Natural killer cell (primary cell): ENCODE measurements around the gene TSSK6. TPM values are rescaled to one million over a fixed set of nuclear protein-coding genes. Genes with fewer than 3 reads are reported as not detected.

ENCODE experiments used
- ATAC-seq, 3 donors: fragments of 150-1000 bp in 2 of 3; fragments of 200-7000 bp in 1 of 3; cut with Tn5 transposase; 1 replicate in 1 of 3; 2 replicates in 2 of 3; pipeline ENCODE4 v1.10.0; 2021; ENCODE audit warnings: mild to moderate bottlenecking in 2 of 3, moderate library complexity in 2 of 3
- DNase-seq, 2 donors: peaks; one replicate each; pipeline versions ENCODE4 v3.0.0 to v3.0.0-alpha.2; 2013 to 2021; ENCODE audit warnings: mixed read lengths in 1 of 2
- H3K27ac ChIP-seq: one replicate; pipeline ENCODE4 v1.5.1; 2013; ENCODE audit warnings: mild to moderate bottlenecking, low read length
- H3K27me3 ChIP-seq: one replicate; pipeline ENCODE4 v1.6.1; 2013; ENCODE audit warnings: low read length; ENCODE audit not compliant: control insufficient read depth, insufficient read depth
- H3K36me3 ChIP-seq: one replicate; pipeline ENCODE4 v1.6.1; 2013; ENCODE audit warnings: low read length; ENCODE audit not compliant: control insufficient read depth, insufficient read depth
- H3K4me1 ChIP-seq: one replicate; pipeline ENCODE4 v1.6.1; 2013; ENCODE audit warnings: low read length; ENCODE audit not compliant: control insufficient read depth, insufficient read depth
- H3K4me3 ChIP-seq: one replicate; pipeline ENCODE4 v1.5.1; 2013; ENCODE audit warnings: low read length
- H3K9me3 ChIP-seq: one replicate; pipeline ENCODE4 v1.6.1; 2013; ENCODE audit warnings: low read length; ENCODE audit not compliant: control insufficient read depth, insufficient read depth
- H3K27ac Mint-ChIP-seq, 2 donors: one replicate each; pipeline ENCODE4 v1.8.0; 2022; ENCODE audit warnings: mild to moderate bottlenecking in 2 of 2, mixed read lengths in 2 of 2, moderate library complexity in 1 of 2
- H3K27me3 Mint-ChIP-seq, 2 donors: one replicate each; pipeline ENCODE4 v1.8.0; 2022; ENCODE audit warnings: low read depth in 2 of 2, mixed read lengths in 2 of 2
- H3K36me3 Mint-ChIP-seq: one replicate; pipeline ENCODE4 v1.8.0; 2022; ENCODE audit warnings: mixed read lengths
- H3K4me1 Mint-ChIP-seq, 2 donors: one replicate each; pipeline ENCODE4 v1.8.0; 2022; ENCODE audit warnings: mixed read lengths in 2 of 2
- H3K4me3 Mint-ChIP-seq: one replicate; pipeline ENCODE4 v1.8.0; 2022; ENCODE audit warnings: mild to moderate bottlenecking, moderate library complexity, mixed read lengths
- H3K9me3 Mint-ChIP-seq, 2 donors: one replicate each; pipeline ENCODE4 v1.8.0; 2022; ENCODE audit warnings: mixed read lengths in 2 of 2
- CTCF ChIP-seq: fragments of 200-600 bp; IDR thresholded peaks from one replicate; pipeline ENCODE4 v1.8.0; 2022; ENCODE audit warnings: antibody characterized with exemption
- WGBS: methylation state at CpG from one replicate; pipeline ENCODE4 v1.1.7; 2013; ENCODE audit warnings: missing lambda C conversion rate; ENCODE audit not compliant: insufficient coverage; 5-methylcytosine and 5-hydroxymethylcytosine counted together
- intact Hi-C: fragments of 100-400 bp; cut with micrococcal nuclease; formaldehyde crosslinking; loops from one replicate; pipeline ENCODE4 v1.14.2; 2022
- total RNA-seq, 4 donors: library from RNA; stranded (reverse); fragments of 120-200 nt in 1 of 4; gene quantifications; one replicate each; pipeline versions ENCODE4 v1.2.3 to v1.2.4, GENCODE V29; 2013 to 2022

Gene TSSK6
- total RNA-seq, 3 donors from 2014 or later (not counting 1 experiment from before 2014, with no cell fraction given), result 2.2 to 2.5 (median 2.3) TPM

- no peak for TF ChIP-seq CTCF
- Mint-ChIP-seq H3K27ac (peak overlapping the region; percentile 31 to 41), H3K27me3 (no peaks in the 10 kb centered on the region), H3K9me3 (no peaks in the 10 kb centered on the region), H3K4me3 (no peak overlapping the region), H3K4me1 (peaks cover 21 to 43% of the 10 kb centered on the region in 2 donors), H3K36me3 (no peaks in the 10 kb centered on the region)
- peaks cover 30% of the 10 kb centered on the region for H3K4me1 ChIP-seq
- DNase-seq, result no peak
- no peak overlapping the region for H3K27ac ChIP-seq
- WGBS, result 93% methylated on average over 15 of the region's 15 CpGs
- intact Hi-C loops, result no loop called here
- H3K27me3 ChIP-seq, result no peaks in the 10 kb centered on the region
- no peak for ATAC-seq
- H3K9me3 ChIP-seq, result no peaks in the 10 kb centered on the region
- no peak overlapping the region for H3K4me3 ChIP-seq
- peaks cover 60% of the 10 kb centered on the region for H3K36me3 ChIP-seq
Observed at GRCh38 chr19:19493841-19494546, 21.4 kb downstream of the TSSK6 start.

- H3K4me1 Mint-ChIP-seq, result peaks cover 36 to 54% of the 10 kb centered on the region in 2 donors
- WGBS, result 83% methylated on average over 21 of the region's 21 CpGs
Observed at GRCh38 chr19:19492026-19492610, 23.2 kb downstream of the TSSK6 start.

GRCh38 chr19:19491321-19492025 is 23.9 kb downstream of the TSSK6 start:
- Mint-ChIP-seq H3K27me3 (no peaks in the 10 kb centered on the region), H3K4me3 (no peak overlapping the region), H3K36me3 (no peaks in the 10 kb centered on the region), H3K27ac (peak overlapping the region; percentile 97 to 98), H3K4me1 (peaks cover 41 to 53% of the 10 kb centered on the region in 2 donors), H3K9me3 (no peaks in the 10 kb centered on the region)
- no peak for TF ChIP-seq CTCF
- intact Hi-C loops, result no loop called here
- H3K36me3 ChIP-seq, result peaks cover 38% of the 10 kb centered on the region
- no peak for ATAC-seq
- no peak for DNase-seq
- H3K4me3 ChIP-seq, result no peak overlapping the region
- H3K27ac ChIP-seq, result no peak overlapping the region
- H3K9me3 ChIP-seq, result no peaks in the 10 kb centered on the region
- H3K4me1 ChIP-seq, result peaks cover 42% of the 10 kb centered on the region
- H3K27me3 ChIP-seq, result no peaks in the 10 kb centered on the region
- WGBS, result 94% methylated on average over 15 of the region's 15 CpGs

More at GRCh38 chr19:19492026-19492610, 23.2 kb downstream of the TSSK6 start:
- H3K27me3 ChIP-seq, result no peaks in the 10 kb centered on the region
- intact Hi-C loops, result no loop called here
- no peak for ATAC-seq
- TF ChIP-seq CTCF, result no peak
- no peak overlapping the region for H3K4me3 ChIP-seq
- H3K4me1 ChIP-seq, result peaks cover 40% of the 10 kb centered on the region
- no peak overlapping the region for H3K27ac ChIP-seq
- H3K27ac Mint-ChIP-seq, result peak overlapping the region in 1 of 2 donors; percentile 40
- H3K27me3 Mint-ChIP-seq, result no peaks in the 10 kb centered on the region
- no peak for DNase-seq
- no peaks in the 10 kb centered on the region for H3K36me3 Mint-ChIP-seq
- no peak overlapping the region for H3K4me3 Mint-ChIP-seq
- H3K9me3 ChIP-seq, result no peaks in the 10 kb centered on the region
- peaks cover 41% of the 10 kb centered on the region for H3K36me3 ChIP-seq
- no peaks in the 10 kb centered on the region for H3K9me3 Mint-ChIP-seq
